HTERT RPE-1 (cell line): Measurements from ENCODE around the gene LRRC74A.

ENCODE experiments used
- in situ Hi-C: fragments of 300-500 bp; cut with MboI; formaldehyde crosslinking; loops from 4 replicates; pipeline ENCODE4 v1.14.3; 2020; ENCODE audit warnings: low sequenced_read_pairs

LRRC74A gene

GRCh38 chr14:76844223-76844622 lies 18.0 kb downstream of the LRRC74A start:
- in situ Hi-C loops, result no loop called here

- in situ Hi-C loops, result no loop called here
These were observed 20.3 kb downstream of the LRRC74A start for GRCh38 chr14:76846331-76847047.

GRCh38 chr14:76848879-76849278 lies 22.7 kb downstream of the LRRC74A start:
- in situ Hi-C loops, result no loop called here

- in situ Hi-C loops, result no loop called here
These were observed 28.9 kb downstream of the LRRC74A start for GRCh38 chr14:76855066-76855465.

GRCh38 chr14:76856769-76857168 lies 30.6 kb downstream of the LRRC74A start:
- in situ Hi-C loops, result no loop called here

GRCh38 chr14:76861574-76862255 lies 35.5 kb downstream of the LRRC74A start:
- in situ Hi-C loops, result no loop called here

GRCh38 chr14:76862546-76863282 lies 36.5 kb downstream of the LRRC74A start:
- in situ Hi-C loops, result no loop called here

- in situ Hi-C loops, result no loop called here
These were observed 37.7 kb downstream of the LRRC74A start for GRCh38 chr14:76863724-76864407.

- in situ Hi-C loops, result no loop called here
These were observed 40.2 kb downstream of the LRRC74A start for GRCh38 chr14:76866456-76866855.

- in situ Hi-C loops, result no loop called here
These were observed 41.6 kb downstream of the LRRC74A start for GRCh38 chr14:76867516-76868453.

- in situ Hi-C loops, result no loop called here
These were observed 42.4 kb downstream of the LRRC74A start for GRCh38 chr14:76868454-76869170.

- in situ Hi-C loops, result no loop called here
These were observed 44.0 kb downstream of the LRRC74A start for GRCh38 chr14:76870166-76870565.

GRCh38 chr14:76872796-76873432 lies 46.7 kb downstream of the LRRC74A start:
- in situ Hi-C loops, result no loop called here

- in situ Hi-C loops, result no loop called here
These were observed 48.5 kb downstream of the LRRC74A start for GRCh38 chr14:76874734-76875133.

GRCh38 chr14:76876076-76876475 lies 49.9 kb downstream of the LRRC74A start:
- in situ Hi-C loops, result no loop called here

- in situ Hi-C loops, result no loop called here
These were observed 51.7 kb downstream of the LRRC74A start for GRCh38 chr14:76877871-76878270.

- in situ Hi-C loops, result no loop called here
These were observed 54.2 kb downstream of the LRRC74A start for GRCh38 chr14:76880449-76880848.

- in situ Hi-C loops, result no loop called here
These were observed 55.1 kb downstream of the LRRC74A start for GRCh38 chr14:76881348-76881747.

- in situ Hi-C loops, result no loop called here
These were observed 56.4 kb downstream of the LRRC74A start for GRCh38 chr14:76882651-76883050.
